SH-SY5Y (cell line): Measurements from ENCODE around the gene DSCAM.

Experiments used
- GATA2 ChIP-seq: IDR thresholded peaks from 2 replicates; pipeline ENCODE4 v1.6.1; 2011; ENCODE audit warnings: mild to moderate bottlenecking, low read depth, low read length
- GATA3 ChIP-seq: IDR thresholded peaks from 2 replicates; pipeline ENCODE4 v1.6.1; 2011; ENCODE audit warnings: low read depth, mild to moderate bottlenecking, low read length, moderate library complexity

GRCh38 chr21:40194185-40194980, 652.6 kb downstream of the DSCAM start:
- TF ChIP-seq GATA3 = no peak
- no peak for TF ChIP-seq GATA2
